RPMI7951 (cell line): ENCODE data around the gene MLX. TPM values are rescaled to one million over a fixed set of nuclear protein-coding genes. Genes with fewer than 3 reads are reported as not detected.
"Not testable (repeated sequence)": the region's sequence is repeated elsewhere in the genome, so short reads cannot be mapped to it uniquely, and the experiment has no call there.

Source experiments
- DNase-seq: peaks from one replicate; pipeline ENCODE4 v3.0.0-alpha.2; 2012; ENCODE audit warnings: low read depth
- total RNA-seq: library from RNA; depleted of rRNA; stranded (reverse); fragments of >200 nt; shearing (Covaris generic); gene quantifications from 2 replicates; pipeline ENCODE4 v1.2.3, GENCODE V29; 2014; rRNA removed

MLX gene
- total RNA-seq, 1 experiment from 2014 or later = 29.7 TPM

DNA sequence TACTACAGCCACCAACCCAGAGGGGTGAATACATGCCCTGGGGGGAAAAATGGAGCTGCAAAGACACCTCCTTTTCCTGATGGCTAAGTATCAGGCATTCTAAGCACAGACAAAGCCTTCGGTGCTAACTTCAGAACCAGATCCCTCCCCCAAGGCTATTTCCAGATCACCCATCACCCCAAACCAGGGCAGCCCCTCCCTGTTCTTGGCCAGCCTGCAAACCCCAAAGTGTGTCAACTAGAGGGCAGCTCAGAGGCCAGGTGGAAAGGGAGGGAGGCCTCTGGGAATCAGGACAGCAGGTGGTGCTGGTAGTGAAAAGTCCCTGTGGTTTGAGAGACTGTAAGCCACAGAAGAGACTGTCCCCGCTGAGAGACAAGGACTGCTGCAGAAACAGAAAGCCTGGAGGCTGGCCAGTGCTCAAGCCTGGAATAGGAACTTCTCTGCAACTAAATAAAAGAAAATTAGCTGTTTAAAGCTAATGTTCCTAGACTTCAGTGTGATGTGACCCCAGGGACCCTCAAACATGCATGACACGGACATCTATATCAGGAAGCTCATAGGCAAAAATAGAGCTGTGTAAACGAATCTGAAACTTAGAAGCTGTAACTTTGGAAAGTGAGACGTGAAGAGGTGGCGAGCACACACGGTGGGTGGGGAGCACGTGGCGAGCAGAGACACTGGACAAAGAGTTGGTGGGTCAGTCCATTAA lies 51.7 kb downstream of the MLX start:
- peak; percentile 61 for DNase-seq

DNA sequence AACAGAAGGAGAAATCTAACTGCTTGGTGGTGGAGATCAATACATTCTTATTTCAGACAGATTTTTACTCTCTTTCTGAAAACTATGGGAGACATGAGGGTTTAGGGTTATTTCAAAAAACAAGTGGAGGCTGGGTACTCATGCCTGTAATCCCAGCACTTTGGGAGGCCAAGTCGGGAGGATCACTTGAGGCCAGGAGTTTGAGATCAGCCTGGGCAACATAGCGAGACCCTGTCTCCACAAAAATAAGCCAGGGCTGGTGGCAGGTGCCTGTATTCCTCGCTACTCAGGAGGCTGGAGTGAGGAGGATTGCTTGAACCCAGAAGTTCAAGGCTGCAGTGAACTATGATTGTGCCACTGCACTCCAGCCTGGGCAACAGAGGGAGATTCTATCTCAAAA lies 55.1 kb downstream of the MLX start:
- DNase-seq = not testable (repeated sequence)

Other genes starting within 250 kb of the MLX start
- 40.6 and 44.6 TPM in 2 replicates for gene STAT3, start 178.7 kb upstream of the MLX start, total RNA-seq
- gene CAVIN1, start 143.8 kb upstream of the MLX start, total RNA-seq = 135 and 217 TPM in 2 replicates
- 10.4 and 13.9 TPM in 2 replicates for gene ATP6V0A1, start 108.2 kb upstream of the MLX start, total RNA-seq
- gene NAGLU, start 30.9 kb upstream of the MLX start, total RNA-seq = 12.7 and 15.5 TPM in 2 replicates
- 0.68 and 1.4 TPM in 2 replicates for gene HSD17B1, start 14.2 kb upstream of the MLX start, total RNA-seq
- gene COASY, start 5.0 kb upstream of the MLX start, total RNA-seq = 13.8 and 17.8 TPM in 2 replicates
- gene PSMC3IP, start 10.6 kb downstream of the MLX start, total RNA-seq = 18.7 and 25.0 TPM in 2 replicates
- gene RETREG3, start 42.3 kb downstream of the MLX start, total RNA-seq = 25.4 and 28.7 TPM in 2 replicates
- gene TUBG1, start 42.6 kb downstream of the MLX start, total RNA-seq = 128 and 148 TPM in 2 replicates
- 19.9 and 21.6 TPM in 2 replicates for gene TUBG2, start 92.2 kb downstream of the MLX start, total RNA-seq
- gene PLEKHH3, start 109.9 kb downstream of the MLX start, total RNA-seq = 9.9 and 12.5 TPM in 2 replicates
- gene CCR10, start 114.7 kb downstream of the MLX start, total RNA-seq = 1.4 and 2.0 TPM in 2 replicates
- gene CNTNAP1, start 115.4 kb downstream of the MLX start, total RNA-seq = 9.6 and 10.2 TPM in 2 replicates
- gene EZH1, start 177.9 kb downstream of the MLX start, total RNA-seq = 8.5 and 9.7 TPM in 2 replicates
- 1.4 and 2.4 TPM in 2 replicates for gene RAMP2, start 194.1 kb downstream of the MLX start, total RNA-seq
- 106 and 117 TPM in 2 replicates for gene VPS25, start 206.3 kb downstream of the MLX start, total RNA-seq
- gene WNK4, start 213.5 kb downstream of the MLX start, total RNA-seq = 0.20 and 0.24 TPM in 2 replicates
- gene COA3, start 231.6 kb downstream of the MLX start, total RNA-seq = 102 and 119 TPM in 2 replicates
- gene CNTD1, start 231.8 kb downstream of the MLX start, total RNA-seq = 0.98 and 1.1 TPM in 2 replicates